Ishikawa (cell line): Measurements from ENCODE around the gene GABRE.

ENCODE experiments used
- CEBPB ChIP-seq: IDR thresholded peaks from 2 replicates; pipeline ENCODE4 v1.6.1; 2012
- EP300 ChIP-seq: IDR thresholded peaks from 2 replicates; pipeline ENCODE4 v1.6.1; 2012; ENCODE audit warnings: borderline replicate concordance
- FOXM1 ChIP-seq: IDR thresholded peaks from 2 replicates; pipeline ENCODE4 v1.6.1; 2012; ENCODE audit warnings: low read depth, borderline replicate concordance
- NFIC ChIP-seq: IDR thresholded peaks from 2 replicates; pipeline ENCODE4 v1.6.1; 2012
- RAD21 ChIP-seq: IDR thresholded peaks from 2 replicates; pipeline ENCODE4 v1.6.1; 2012; ENCODE audit warnings: low read depth
- TAF1 ChIP-seq: IDR thresholded peaks from 2 replicates; pipeline ENCODE4 v1.6.1; 2012; ENCODE audit warnings: low read depth, mild to moderate bottlenecking
- TCF12 ChIP-seq: IDR thresholded peaks from 2 replicates; pipeline ENCODE4 v1.6.1; 2012; ENCODE audit warnings: low read depth
- TEAD4 ChIP-seq: IDR thresholded peaks from 2 replicates; pipeline ENCODE4 v1.6.1; 2012
- TF ChIP-seq, protein P1 (sequence below): IDR thresholded peaks from 2 replicates; pipeline ENCODE4 v1.6.1; 2012
- TF ChIP-seq, protein P2 (sequence below): IDR thresholded peaks from 2 replicates; pipeline ENCODE4 v1.6.1; 2012

DNA sequence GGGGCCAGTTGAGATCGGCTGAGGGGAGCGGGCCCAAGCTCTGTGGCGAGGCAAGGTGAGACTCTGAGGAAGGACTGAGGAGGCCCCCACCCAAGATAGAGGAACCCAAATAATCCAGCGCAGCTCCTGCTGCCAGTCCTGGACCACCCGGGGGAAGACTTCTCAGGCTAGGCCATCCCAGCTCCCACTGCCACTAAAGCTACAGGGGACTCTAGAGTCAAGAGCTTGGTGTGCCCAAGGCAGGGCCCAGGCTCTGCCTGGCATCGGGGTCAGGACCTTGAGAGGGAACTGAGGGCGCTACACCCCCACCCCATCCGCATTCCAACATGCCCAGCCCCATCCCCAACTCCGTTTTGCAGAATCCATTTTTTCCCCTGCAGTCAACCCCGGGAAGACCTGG is 53.2 kb downstream of the GABRE start:
- TF ChIP-seq TCF12 (no peak), TEAD4 (no peak), TAF1 (no peak), CEBPB (no peak), FOXM1 (no peak), RAD21 (no peak), NFIC (no peak), EP300 (no peak)
- TF ChIP-seq, protein P1, sequence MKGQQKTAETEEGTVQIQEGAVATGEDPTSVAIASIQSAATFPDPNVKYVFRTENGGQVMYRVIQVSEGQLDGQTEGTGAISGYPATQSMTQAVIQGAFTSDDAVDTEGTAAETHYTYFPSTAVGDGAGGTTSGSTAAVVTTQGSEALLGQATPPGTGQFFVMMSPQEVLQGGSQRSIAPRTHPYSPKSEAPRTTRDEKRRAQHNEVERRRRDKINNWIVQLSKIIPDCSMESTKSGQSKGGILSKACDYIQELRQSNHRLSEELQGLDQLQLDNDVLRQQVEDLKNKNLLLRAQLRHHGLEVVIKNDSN: no peak
- TF ChIP-seq, protein P2, sequence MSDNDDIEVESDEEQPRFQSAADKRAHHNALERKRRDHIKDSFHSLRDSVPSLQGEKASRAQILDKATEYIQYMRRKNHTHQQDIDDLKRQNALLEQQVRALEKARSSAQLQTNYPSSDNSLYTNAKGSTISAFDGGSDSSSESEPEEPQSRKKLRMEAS: no peak
